ENCODE results near the gene FIGLA. TPM values are rescaled to one million over a fixed set of nuclear protein-coding genes. Genes with fewer than 3 reads are reported as not detected.

FIGLA gene
- total and polyA plus RNA-seq, 11 donors, result not detected

DNA sequence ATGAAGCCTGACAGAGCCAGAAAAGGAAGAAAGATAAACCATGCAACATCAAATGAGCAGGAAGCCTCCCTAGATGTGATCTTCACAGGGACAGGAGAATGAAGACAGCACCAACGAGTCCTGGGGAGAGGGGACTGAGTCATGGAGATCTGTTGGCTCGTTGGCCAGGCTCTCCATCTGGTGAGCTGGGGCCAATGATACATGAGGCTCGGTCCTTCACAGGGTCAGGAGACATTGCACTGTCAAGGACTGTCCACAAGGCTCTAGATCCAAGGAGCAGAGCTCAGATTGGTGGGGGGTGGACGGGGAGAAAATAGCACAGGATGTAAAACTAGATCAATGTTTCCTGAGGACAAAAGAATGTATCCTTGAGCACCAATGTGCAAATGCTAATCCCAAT lies 44.4 kb upstream of the FIGLA start:
- intact Hi-C loops (cut with DNase I), result no loop called here
- Histone ChIP-seq H3K9me3 (no peaks in the 10 kb centered on the region), H3K4me1 (peaks cover 0 to 24% (median 9%) of the 10 kb centered on the region in 12 donors), H3K36me3 (no peaks in the 10 kb centered on the region), H3K27ac (no peak overlapping the region), H3K27me3 (peaks cover 0 to 6% (median 0%) of the 10 kb centered on the region in 9 donors), H3K4me3 (no peak overlapping the region)
- no peak for DNase-seq
- ATAC-seq, result no peak
- WGBS, 4 donors, result 62 to 77% (median 65%) methylated on average over 4 of the region's 4 CpGs
- TF ChIP-seq CTCF (IDR thresholded peaks at IDR 0.05) (no peak), POLR2A (IDR thresholded peaks at IDR 0.05) (no peak)

- intact Hi-C loops (cut with DNase I), result no loop called here
- no peaks in the 10 kb centered on the region for H3K9me3 ChIP-seq
- DNase-seq (no peak), ATAC-seq (no peak)
- 81 to 90% (median 83%) methylated on average over 2 of the region's 2 CpGs for WGBS, 4 donors
- no peak overlapping the region for H3K4me3 ChIP-seq
- H3K27ac ChIP-seq, result no peak overlapping the region
- H3K27me3 ChIP-seq, result peaks cover 0 to 6% (median 0%) of the 10 kb centered on the region in 9 donors
- TF ChIP-seq CTCF (IDR thresholded peaks at IDR 0.05) (no peak), POLR2A (IDR thresholded peaks at IDR 0.05) (no peak)
- H3K4me1 ChIP-seq, result peaks cover 0 to 31% (median 11%) of the 10 kb centered on the region in 12 donors
- H3K36me3 ChIP-seq, result no peaks in the 10 kb centered on the region
Measured at GRCh38 chr2:70834106-70834505, 43.7 kb upstream of the FIGLA start.

DNA sequence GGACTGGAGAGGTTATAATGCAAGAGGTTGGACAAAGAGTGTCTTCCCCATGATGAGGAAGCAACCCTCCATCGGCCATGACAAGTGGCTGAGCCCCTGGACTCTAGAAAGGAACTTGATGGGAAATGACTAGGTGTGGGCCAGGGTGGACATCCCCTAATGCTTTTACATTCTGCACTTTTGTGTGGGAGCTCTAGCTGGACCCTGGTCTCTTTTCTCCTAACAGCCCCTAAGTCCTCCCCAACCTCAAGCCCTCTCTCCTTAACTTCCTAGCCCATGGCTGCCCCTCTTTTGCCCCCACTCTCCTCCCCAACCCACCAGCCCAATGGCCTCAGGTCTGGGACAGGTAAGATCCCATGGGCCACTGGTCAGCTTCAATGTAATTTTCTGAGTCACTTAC lies 42.8 kb upstream of the FIGLA start:
- TF ChIP-seq CTCF (IDR thresholded peaks at IDR 0.05), result no peak
- no peak for TF ChIP-seq POLR2A (IDR thresholded peaks at IDR 0.05)
- no peaks in the 10 kb centered on the region for H3K9me3 ChIP-seq
- ATAC-seq (no peak), DNase-seq (no peak)
- WGBS, 4 donors, result 33 to 93% (median 68%) methylated on average over 1 of the region's 1 CpG
- no peak overlapping the region for H3K4me3 ChIP-seq
- peaks cover 0 to 29% (median 11%) of the 10 kb centered on the region in 12 donors for H3K4me1 ChIP-seq
- no peak overlapping the region for H3K27ac ChIP-seq
- no peaks in the 10 kb centered on the region for H3K36me3 ChIP-seq
- intact Hi-C loops (cut with DNase I), result no loop called here
- H3K27me3 ChIP-seq, result peaks cover 0 to 6% (median 0%) of the 10 kb centered on the region in 9 donors

GRCh38 chr2:70832386-70832785 lies 41.9 kb upstream of the FIGLA start:
- Histone ChIP-seq H3K36me3 (no peaks in the 10 kb centered on the region), H3K9me3 (no peaks in the 10 kb centered on the region), H3K4me3 (no peak overlapping the region), H3K27ac (no peak overlapping the region), H3K27me3 (peaks cover 0 to 6% (median 0%) of the 10 kb centered on the region in 9 donors), H3K4me1 (peaks cover 0 to 37% (median 11%) of the 10 kb centered on the region in 12 donors)
- TF ChIP-seq POLR2A (IDR thresholded peaks at IDR 0.05), result no peak
- no peak for TF ChIP-seq CTCF (IDR thresholded peaks at IDR 0.05)
- intact Hi-C loops (cut with DNase I), result no loop called here
- ATAC-seq (no peak), DNase-seq (no peak)
- 94 to 100% (median 96%) methylated on average over 2 of the region's 2 CpGs for WGBS, 4 donors
